Fibroblast of villous mesenchyme (primary cell): Measurements from ENCODE around the gene STIM2. TPM values are rescaled to one million over a fixed set of nuclear protein-coding genes. Genes with fewer than 3 reads are reported as not detected.

Experiments used
- DNase-seq: peaks from one replicate; pipeline ENCODE4 v3.0.0-alpha.2; 2010; ENCODE audit warnings: low read depth
- H3K4me3 ChIP-seq: 2 replicates; pipeline ENCODE4 v1.5.1; 2011; ENCODE audit warnings: low read depth, mild to moderate bottlenecking, low read length
- total RNA-seq: library from RNA; depleted of rRNA; stranded (reverse); fragments of >200 nt; gene quantifications from 2 replicates; pipeline ENCODE4 v1.2.3, GENCODE V29; 2012
- TF ChIP-seq, protein P1 (sequence below): IDR thresholded peaks from 2 replicates; pipeline ENCODE4 v1.5.1; 2012; ENCODE audit warnings: low read depth, mild to moderate bottlenecking, low read length; ENCODE audit not compliant: insufficient read depth

Gene STIM2
- total RNA-seq, 1 donor: 21.6 TPM

DNA sequence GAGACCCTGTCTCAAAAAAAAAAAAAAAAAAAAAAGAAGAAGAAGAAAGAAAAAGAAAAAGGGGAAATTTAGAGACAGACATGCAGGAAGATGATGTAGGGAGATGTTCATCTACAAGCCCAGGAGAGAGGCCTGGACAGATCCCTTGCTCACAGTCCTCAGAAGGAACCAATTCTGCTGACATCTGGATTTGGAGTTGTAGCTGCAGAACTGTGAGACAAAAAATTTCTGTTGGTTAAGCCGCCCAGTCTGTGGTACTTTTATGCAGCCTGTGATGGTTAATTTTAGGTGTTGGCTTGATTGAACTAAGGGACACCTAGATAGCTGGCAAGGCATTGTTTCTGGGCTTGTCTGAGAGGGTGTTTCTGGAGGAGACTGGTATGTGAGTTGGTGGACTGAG, 10.1 kb upstream of the STIM2 start:
- TF ChIP-seq, protein P1, sequence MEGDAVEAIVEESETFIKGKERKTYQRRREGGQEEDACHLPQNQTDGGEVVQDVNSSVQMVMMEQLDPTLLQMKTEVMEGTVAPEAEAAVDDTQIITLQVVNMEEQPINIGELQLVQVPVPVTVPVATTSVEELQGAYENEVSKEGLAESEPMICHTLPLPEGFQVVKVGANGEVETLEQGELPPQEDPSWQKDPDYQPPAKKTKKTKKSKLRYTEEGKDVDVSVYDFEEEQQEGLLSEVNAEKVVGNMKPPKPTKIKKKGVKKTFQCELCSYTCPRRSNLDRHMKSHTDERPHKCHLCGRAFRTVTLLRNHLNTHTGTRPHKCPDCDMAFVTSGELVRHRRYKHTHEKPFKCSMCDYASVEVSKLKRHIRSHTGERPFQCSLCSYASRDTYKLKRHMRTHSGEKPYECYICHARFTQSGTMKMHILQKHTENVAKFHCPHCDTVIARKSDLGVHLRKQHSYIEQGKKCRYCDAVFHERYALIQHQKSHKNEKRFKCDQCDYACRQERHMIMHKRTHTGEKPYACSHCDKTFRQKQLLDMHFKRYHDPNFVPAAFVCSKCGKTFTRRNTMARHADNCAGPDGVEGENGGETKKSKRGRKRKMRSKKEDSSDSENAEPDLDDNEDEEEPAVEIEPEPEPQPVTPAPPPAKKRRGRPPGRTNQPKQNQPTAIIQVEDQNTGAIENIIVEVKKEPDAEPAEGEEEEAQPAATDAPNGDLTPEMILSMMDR: no peak
- no peak overlapping the region for H3K4me3 ChIP-seq
- DNase-seq: no peak

DNA sequence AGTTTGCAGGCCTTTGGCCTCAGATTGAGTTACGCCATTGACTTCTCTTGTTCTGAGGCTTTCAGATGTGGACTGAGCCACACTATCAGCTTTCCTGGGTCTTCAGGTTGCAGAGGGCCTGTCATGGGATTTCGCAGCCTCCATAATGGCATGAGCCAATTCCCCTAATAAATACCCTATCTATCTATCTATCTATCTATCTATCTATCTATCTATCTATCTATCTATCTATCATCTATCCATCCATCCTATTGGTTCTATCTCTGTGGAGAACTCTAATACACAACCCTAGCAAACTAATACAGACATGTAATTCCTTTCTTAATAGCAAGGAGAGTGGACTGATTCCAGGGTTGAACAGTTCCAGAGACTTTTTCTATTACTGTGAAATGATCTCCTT, 9.5 kb upstream of the STIM2 start:
- DNase-seq: no peak
- TF ChIP-seq, protein P1: no peak
- no peak overlapping the region for H3K4me3 ChIP-seq

DNA sequence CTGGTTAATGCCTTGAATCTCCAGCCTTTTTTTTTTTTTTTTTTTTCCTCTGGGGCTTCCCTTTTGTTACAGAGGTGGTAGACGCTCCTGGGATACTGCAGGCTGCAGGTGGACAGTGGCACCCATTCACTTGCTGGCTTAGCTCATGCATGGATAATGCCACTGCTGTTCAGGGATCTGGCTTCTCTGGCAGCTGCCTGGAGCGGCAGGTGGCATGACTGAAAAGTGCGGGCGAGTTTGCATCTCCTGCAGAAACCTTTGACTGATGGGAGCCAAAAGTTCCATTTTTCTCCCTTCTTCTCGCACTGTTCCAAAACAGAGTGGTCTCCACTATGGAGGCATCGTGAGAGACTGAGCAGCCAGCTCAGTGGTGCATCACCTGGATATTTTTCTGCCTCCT, 5.9 kb upstream of the STIM2 start:
- TF ChIP-seq, protein P1: no peak
- no peak for DNase-seq
- no peak overlapping the region for H3K4me3 ChIP-seq

DNA sequence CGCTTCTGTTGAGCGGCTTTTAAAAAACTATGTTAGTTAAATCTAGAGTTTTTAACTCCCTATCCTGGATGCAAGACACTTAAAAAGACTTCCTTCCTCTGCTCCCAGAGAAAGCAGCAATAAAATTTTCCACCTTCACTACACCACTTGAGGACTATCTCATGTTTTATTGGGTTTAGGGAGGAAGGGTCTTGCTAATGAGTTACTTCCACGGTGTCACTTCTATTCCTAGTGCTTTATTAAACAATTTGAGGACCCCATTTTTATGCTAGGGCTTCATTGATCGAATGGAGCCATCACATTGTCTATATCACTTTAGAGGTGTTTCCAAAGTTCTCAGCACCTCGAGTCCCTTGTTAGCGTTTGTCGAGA, 3.7 kb upstream of the STIM2 start:
- TF ChIP-seq, protein P1: no peak
- no peak for DNase-seq
- H3K4me3 ChIP-seq: peak overlapping the region; percentile 66

DNA sequence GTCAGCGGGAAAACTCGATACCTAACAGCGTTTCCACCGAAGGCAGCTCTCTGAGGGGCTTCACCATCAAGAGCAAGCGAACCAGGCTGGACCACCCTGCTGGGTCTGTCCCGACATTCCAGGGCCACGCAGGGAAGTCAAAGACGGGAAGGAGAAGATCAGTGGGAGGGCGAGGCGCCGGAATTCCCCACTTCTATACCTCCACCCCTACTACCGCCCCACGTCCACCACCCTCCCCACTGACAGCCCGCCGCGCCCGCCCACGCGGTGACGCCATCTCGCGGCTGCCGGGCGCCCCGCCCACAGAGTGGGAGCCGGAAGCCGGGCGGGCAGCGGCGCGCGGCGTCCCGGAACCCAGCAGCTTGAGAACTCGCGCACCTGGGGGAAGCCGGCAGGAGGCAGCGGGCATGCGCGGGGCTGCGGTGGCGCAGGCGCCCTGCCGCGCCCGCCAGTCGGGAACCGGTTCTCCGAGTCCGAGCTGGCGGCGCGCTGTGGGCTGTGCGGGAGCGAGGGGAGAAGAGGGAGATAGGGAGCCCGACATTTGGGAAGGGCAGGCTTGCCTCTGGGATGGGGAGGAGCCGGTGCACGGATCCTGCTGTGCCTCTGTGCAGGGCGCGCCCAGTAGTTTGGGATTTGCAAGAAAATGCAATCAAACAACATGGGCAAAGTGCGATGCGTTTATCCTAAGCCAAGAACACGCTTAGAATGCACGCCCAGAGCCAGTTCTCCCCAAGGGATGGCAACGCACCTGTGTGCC, 3.2 kb upstream of the STIM2 start:
- peak overlapping the region; percentile 66 for H3K4me3 ChIP-seq
- TF ChIP-seq, protein P1: no peak
- DNase-seq: peak; percentile 77

DNA sequence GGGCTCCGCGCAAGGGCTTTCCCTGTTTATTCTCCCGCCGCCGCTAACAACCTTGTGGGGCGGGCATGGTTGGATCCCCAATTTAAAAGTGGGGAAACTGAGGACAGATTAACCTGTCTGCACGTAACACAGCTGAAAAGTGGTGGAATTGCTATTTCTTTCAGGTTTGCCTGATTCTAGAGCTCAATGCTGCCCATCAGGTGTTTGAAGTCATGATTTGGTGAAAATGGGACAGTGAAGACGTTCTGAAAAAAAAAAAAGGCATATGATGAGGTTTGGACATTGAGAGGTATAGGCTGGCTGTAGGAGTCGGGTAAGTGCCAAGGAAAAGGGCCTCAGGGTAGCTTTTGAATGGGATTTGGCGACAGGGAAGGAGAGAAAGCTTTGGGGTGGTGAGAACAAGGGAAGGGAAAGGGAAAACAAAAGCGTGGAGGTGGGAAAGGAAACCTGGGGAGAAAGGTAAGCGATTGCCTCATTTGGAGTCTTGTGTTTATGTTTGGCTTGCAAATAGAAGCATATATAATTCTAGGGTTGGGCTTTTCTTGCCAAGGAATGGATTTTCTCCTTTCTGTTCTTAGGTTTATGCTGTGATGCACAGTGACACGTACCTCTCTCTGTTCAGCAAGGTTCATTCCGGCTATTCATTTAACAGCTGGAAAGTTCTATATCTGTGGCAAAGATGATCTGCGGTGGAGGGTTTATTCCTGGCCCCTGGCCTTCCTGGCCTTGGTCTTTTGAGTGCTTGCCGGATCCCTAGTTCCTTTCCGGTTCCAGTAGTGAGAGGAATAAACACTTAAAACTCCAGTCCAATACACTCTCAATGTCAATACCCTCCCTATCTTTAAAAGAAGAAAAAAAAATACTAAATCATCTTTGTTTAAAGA, 2.4 kb upstream of the STIM2 start:
- no peak for DNase-seq
- TF ChIP-seq, protein P1: no peak
- H3K4me3 ChIP-seq: peak overlapping the region; percentile 66
